Measurements from ENCODE around the gene SGCD.

Gene SGCD

GRCh38 chr5:156686380-156686779 lies 359.4 kb downstream of the SGCD start:
- H3K9me3 ChIP-seq (ENCODE audit: severe bottlenecking), result no peaks in the 10 kb centered on the region
- no peaks in the 10 kb centered on the region for H3K27me3 ChIP-seq (ENCODE audit: insufficient read depth, low read depth, severe bottlenecking)
- H3K4me3 ChIP-seq (ENCODE audit: low read depth, low read length), result no peak overlapping the region
- no peaks in the 10 kb centered on the region for H3K36me3 ChIP-seq
- DNase-seq, result peak; percentile 8
- TF ChIP-seq CTCF (IDR thresholded peaks at IDR 0.05; ENCODE audit: low read depth, low read length), result no peak
- H3K27ac ChIP-seq, result no peak overlapping the region

- no peaks in the 10 kb centered on the region for H3K36me3 ChIP-seq
- H3K27ac ChIP-seq, result no peak overlapping the region
- TF ChIP-seq CTCF (IDR thresholded peaks at IDR 0.05; ENCODE audit: low read depth, low read length), result no peak
- no peak overlapping the region for H3K4me3 ChIP-seq (ENCODE audit: low read depth, low read length)
- no peaks in the 10 kb centered on the region for H3K9me3 ChIP-seq (ENCODE audit: severe bottlenecking)
- no peaks in the 10 kb centered on the region for H3K27me3 ChIP-seq (ENCODE audit: insufficient read depth, low read depth, severe bottlenecking)
- DNase-seq, result no peak
Measured at GRCh38 chr5:156686796-156687195, 359.8 kb downstream of the SGCD start.

- H3K27ac ChIP-seq, result no peak overlapping the region
Measured at GRCh38 chr5:156687514-156687913, 360.6 kb downstream of the SGCD start.

GRCh38 chr5:156691572-156691971 lies 364.6 kb downstream of the SGCD start:
- Histone ChIP-seq H3K36me3 (no peaks in the 10 kb centered on the region), H3K4me3 (ENCODE audit: low read depth, low read length) (no peak overlapping the region), H3K27me3 (ENCODE audit: insufficient read depth, low read depth, severe bottlenecking) (no peaks in the 10 kb centered on the region), H3K27ac (no peak overlapping the region), H3K9me3 (ENCODE audit: severe bottlenecking) (no peaks in the 10 kb centered on the region)
- TF ChIP-seq CTCF (IDR thresholded peaks at IDR 0.05; ENCODE audit: low read depth, low read length), result no peak
- DNase-seq, result no peak

More at GRCh38 chr5:156687514-156687913, 360.6 kb downstream of the SGCD start:
- Histone ChIP-seq H3K4me3 (ENCODE audit: low read depth, low read length) (no peak overlapping the region), H3K27me3 (ENCODE audit: insufficient read depth, low read depth, severe bottlenecking) (no peaks in the 10 kb centered on the region), H3K9me3 (ENCODE audit: severe bottlenecking) (no peaks in the 10 kb centered on the region), H3K36me3 (no peaks in the 10 kb centered on the region)
- DNase-seq, result no peak
- TF ChIP-seq CTCF (IDR thresholded peaks at IDR 0.05; ENCODE audit: low read depth, low read length), result no peak

- DNase-seq, result no peak
- H3K4me3 ChIP-seq (ENCODE audit: low read depth, low read length), result no peak overlapping the region
- H3K27ac ChIP-seq, result no peak overlapping the region
- no peaks in the 10 kb centered on the region for H3K27me3 ChIP-seq (ENCODE audit: insufficient read depth, low read depth, severe bottlenecking)
- TF ChIP-seq CTCF (IDR thresholded peaks at IDR 0.05; ENCODE audit: low read depth, low read length), result no peak
- H3K9me3 ChIP-seq (ENCODE audit: severe bottlenecking), result no peaks in the 10 kb centered on the region
- H3K36me3 ChIP-seq, result no peaks in the 10 kb centered on the region
Measured at GRCh38 chr5:156693113-156693512, 366.1 kb downstream of the SGCD start.

GRCh38 chr5:156694598-156694997 lies 367.6 kb downstream of the SGCD start:
- Histone ChIP-seq H3K36me3 (no peaks in the 10 kb centered on the region), H3K27me3 (ENCODE audit: insufficient read depth, low read depth, severe bottlenecking) (no peaks in the 10 kb centered on the region), H3K9me3 (ENCODE audit: severe bottlenecking) (no peaks in the 10 kb centered on the region), H3K27ac (no peak overlapping the region), H3K4me3 (ENCODE audit: low read depth, low read length) (no peak overlapping the region)
- DNase-seq, result no peak
- TF ChIP-seq CTCF (IDR thresholded peaks at IDR 0.05; ENCODE audit: low read depth, low read length), result no peak

Measured in WERI-Rb-1 (cell line).